ENCODE results near the gene CROCC2. TPM values are rescaled to one million over a fixed set of nuclear protein-coding genes. Genes with fewer than 3 reads are reported as not detected.

CROCC2 gene
- total and polyA plus RNA-seq, 7 donors: 0.01 TPM; not detected in 6

DNA sequence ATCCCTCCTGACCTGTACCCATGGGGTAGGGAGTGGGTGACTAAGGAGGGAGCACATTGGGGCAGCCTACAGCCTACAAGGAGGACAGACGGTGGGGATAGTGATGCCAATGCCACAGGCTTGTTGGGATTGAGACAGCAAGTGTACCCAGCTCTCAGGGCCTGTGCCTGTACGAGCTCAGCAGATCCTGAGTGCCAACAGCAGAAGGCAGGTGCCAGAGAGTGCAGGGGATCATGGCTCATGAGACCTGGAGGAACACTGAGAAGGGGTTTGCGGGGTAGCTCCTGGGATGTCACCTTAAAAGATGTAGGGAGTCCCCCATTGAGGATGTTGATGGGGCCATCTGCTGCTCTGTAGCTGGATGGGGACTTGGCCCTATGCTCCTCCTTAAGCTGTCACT lies 82.0 kb downstream of the CROCC2 start:
- intact Hi-C loops (cut with DNase I): loop anchor here (2.0 to 5.0 kb wide), 4 partner anchors 61 to 136 kb away; no protein-coding TSS in a partner anchor
- ATAC-seq (no peak), DNase-seq (peak; percentile 14 to 44)
- Histone ChIP-seq H3K4me1 (peaks cover 32% of the 10 kb centered on the region), H3K4me3 (no peak overlapping the region), H3K27me3 (ENCODE audit: insufficient read depth in 3 of 3, low read length in 2 of 3) (no peaks in the 10 kb centered on the region), H3K9me3 (no peaks in the 10 kb centered on the region), H3K36me3 (ENCODE audit: insufficient read depth in 1 of 2, low read depth in 1 of 2) (no peaks in the 10 kb centered on the region), H3K27ac (no peak overlapping the region)
- 82 to 89% (median 87%) methylated on average over 3 of the region's 3 CpGs for WGBS, 3 donors
- TF ChIP-seq CTCF (IDR thresholded peaks at IDR 0.05): no peak

- WGBS, 3 donors: 87 to 93% (median 88%) methylated on average over 5 to 6 of the region's 6 CpGs
- ATAC-seq: no peak
- H3K36me3 ChIP-seq (ENCODE audit: insufficient read depth in 1 of 2, low read depth in 1 of 2): no peaks in the 10 kb centered on the region
- H3K27ac ChIP-seq: no peak overlapping the region
- no peaks in the 10 kb centered on the region for H3K27me3 ChIP-seq (ENCODE audit: insufficient read depth in 3 of 3, low read length in 2 of 3)
- H3K4me3 ChIP-seq: no peak overlapping the region
- DNase-seq: peak; percentile 11 to 44
- peaks cover 32% of the 10 kb centered on the region for H3K4me1 ChIP-seq
- no peak for TF ChIP-seq CTCF (IDR thresholded peaks at IDR 0.05)
- intact Hi-C loops (cut with DNase I): loop anchor here (2.0 to 5.0 kb wide), 4 partner anchors 61 to 136 kb away; no protein-coding TSS in a partner anchor
- H3K9me3 ChIP-seq: no peaks in the 10 kb centered on the region
Observed at GRCh38 chr2:240988571-240989271, 82.6 kb downstream of the CROCC2 start.

GRCh38 chr2:240989451-240990265 lies 83.5 kb downstream of the CROCC2 start:
- Histone ChIP-seq H3K4me3 (no peak overlapping the region), H3K27ac (no peak overlapping the region), H3K9me3 (no peaks in the 10 kb centered on the region), H3K36me3 (ENCODE audit: insufficient read depth in 1 of 2, low read depth in 1 of 2) (no peaks in the 10 kb centered on the region), H3K4me1 (peaks cover 32% of the 10 kb centered on the region), H3K27me3 (ENCODE audit: insufficient read depth in 3 of 3, low read length in 2 of 3) (no peaks in the 10 kb centered on the region)
- intact Hi-C loops (cut with DNase I): loop anchor here (2.0 to 10.0 kb wide), 5 partner anchors 62 to 405 kb away; partner anchors contain the start of gene CAPN10 (in 1 of the 2)
- ATAC-seq: peak in 3 of 4 donors; percentile 20 to 46 (median 34)
- WGBS, 3 donors: 77 to 85% (median 79%) methylated on average over 17 of the region's 17 CpGs
- peak; percentile 46 to 83 for DNase-seq
- TF ChIP-seq CTCF (IDR thresholded peaks at IDR 0.05): peak; percentile 47

DNA sequence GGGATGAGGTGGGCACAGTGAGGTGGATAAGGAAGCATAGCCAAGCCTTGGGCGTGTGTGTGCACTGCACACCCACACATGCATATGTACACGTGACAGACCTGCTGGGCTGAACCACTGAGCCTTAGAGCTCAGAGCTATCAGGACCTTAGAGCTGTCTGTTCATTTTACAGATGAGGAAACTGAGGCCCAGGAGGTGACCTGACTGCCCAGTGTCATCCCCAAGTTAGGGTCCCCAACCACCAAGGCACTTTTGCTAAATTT lies 84.1 kb downstream of the CROCC2 start:
- H3K4me1 ChIP-seq: peaks cover 32% of the 10 kb centered on the region
- intact Hi-C loops (cut with DNase I): loop anchor here in 1 of 2 donors (10.0 kb wide), 1 partner anchor 405 kb away; the partner anchor contains the start of gene CAPN10
- no peak for TF ChIP-seq CTCF (IDR thresholded peaks at IDR 0.05)
- H3K27me3 ChIP-seq (ENCODE audit: insufficient read depth in 3 of 3, low read length in 2 of 3): no peaks in the 10 kb centered on the region
- no peaks in the 10 kb centered on the region for H3K36me3 ChIP-seq (ENCODE audit: insufficient read depth in 1 of 2, low read depth in 1 of 2)
- H3K4me3 ChIP-seq: no peak overlapping the region
- DNase-seq (no peak), ATAC-seq (no peak)
- H3K9me3 ChIP-seq: no peaks in the 10 kb centered on the region
- no peak overlapping the region for H3K27ac ChIP-seq
- 86 to 88% (median 88%) methylated on average over 2 of the region's 2 CpGs for WGBS, 3 donors

Data from psoas muscle (tissue), 8 donors.